ENCODE results near the gene ASCC3. TPM values are rescaled to one million over a fixed set of nuclear protein-coding genes. Genes with fewer than 3 reads are reported as not detected.
"Not testable (repeated sequence)": the region's sequence is repeated elsewhere in the genome, so short reads cannot be mapped to it uniquely, and the experiment has no call there.

ASCC3 gene
- total RNA-seq, 1 donor from 2014 or later: 15.3 TPM

DNA sequence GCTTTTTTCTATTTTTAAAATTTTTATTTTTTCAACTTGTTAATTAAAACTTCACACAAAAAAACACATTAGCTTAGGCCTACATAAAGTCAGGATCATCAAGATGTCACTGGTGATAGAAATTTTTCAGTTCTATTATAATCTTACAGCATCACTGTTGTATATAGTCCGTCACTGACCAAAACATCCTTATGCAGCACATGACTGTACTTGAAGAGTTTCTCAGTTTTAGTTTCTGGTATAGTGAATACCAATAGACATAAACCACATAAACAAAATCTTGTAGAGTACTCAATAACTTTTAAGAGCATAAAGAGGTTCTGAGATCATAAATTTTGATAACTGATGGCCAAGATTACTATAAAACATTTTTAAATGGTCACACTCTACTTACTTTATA is 71.8 kb downstream of the ASCC3 start:
- ATAC-seq: no peak
- DNase-seq (ENCODE audit: low spot score): no peak

DNA sequence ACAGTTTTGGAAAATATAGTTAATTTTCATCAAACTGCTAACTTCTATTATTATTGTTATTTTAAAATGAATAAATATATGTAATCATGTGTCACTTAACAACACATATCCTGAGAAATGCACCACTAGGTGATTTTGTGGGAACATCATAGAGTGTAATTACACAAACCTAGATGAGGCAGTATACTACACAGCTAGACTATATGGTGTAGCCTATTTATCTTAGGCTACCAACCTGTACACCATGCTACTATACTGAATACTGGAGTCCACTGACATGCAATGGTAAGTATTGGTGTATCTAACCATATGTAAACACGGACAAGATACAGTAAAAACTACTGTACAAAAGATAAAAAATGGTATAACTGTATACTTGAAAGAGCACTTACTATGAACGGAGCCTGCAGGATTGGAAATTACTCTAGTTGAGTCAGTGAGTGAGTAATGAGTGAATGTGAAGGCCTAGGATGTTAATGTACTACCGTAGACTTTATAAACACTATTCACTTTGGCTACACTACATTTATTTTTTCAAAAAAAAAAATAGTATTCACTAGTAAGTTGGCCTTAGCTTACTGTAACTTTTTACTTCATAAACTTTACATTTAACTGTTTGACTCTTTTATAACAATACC is 72.4 kb downstream of the ASCC3 start:
- ATAC-seq (no peak), DNase-seq (ENCODE audit: low spot score) (no peak)

DNA sequence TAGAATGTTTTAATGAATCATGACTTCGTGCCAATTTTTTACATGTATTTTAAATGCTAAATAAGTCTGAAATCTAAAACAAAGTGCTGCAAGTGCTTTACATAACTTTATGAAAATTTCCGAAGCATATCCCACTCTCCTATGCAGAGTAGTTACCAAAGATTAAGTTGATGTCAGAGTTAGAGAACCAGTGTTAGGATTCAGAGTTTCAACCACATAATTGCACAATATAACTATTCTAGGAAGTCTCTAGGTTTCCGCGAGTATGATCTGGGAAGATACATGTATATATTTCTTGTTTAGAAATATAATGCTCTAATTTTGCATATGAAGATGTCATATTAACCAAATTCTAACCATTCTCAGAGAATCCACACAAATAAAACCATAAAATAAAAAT is 74.8 kb downstream of the ASCC3 start:
- ATAC-seq (no peak), DNase-seq (ENCODE audit: low spot score) (no peak)

DNA sequence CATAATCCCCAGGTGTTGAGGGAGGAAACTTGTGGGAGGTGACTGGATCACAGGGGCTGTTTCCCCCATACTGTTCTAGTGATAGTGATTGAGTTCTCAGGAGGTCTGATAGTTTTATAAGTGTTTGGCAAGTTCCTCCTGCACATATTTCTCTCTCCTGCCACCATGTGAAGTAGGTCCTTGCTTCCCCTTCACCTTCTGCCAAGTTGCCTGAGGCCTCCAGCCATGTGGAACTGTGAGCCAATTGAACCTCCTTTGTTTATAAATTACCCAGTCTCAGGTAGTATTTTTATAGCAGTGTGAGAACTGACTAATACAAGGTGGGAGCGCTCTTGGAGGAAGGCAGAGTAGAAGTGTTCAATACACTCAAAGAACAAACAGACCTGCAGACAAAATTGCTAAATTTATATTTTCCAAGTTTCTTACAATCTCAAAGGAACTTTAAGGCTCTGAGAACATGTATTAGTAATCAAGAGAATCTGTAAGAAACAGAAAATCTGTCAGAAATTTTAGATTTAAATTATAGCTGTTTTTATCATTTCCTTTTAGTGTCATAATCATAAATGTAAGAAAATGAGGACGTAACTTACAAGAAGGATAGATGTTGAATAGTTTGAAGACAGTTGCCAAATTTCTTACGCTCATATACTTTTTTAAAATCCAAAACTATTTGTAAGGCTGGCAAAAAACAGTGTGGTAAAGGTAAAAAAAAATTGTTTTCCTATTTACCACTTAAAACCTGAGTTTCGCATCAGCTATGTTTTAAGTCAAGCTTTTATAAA is 77.7 kb downstream of the ASCC3 start:
- ATAC-seq: no peak

DNA sequence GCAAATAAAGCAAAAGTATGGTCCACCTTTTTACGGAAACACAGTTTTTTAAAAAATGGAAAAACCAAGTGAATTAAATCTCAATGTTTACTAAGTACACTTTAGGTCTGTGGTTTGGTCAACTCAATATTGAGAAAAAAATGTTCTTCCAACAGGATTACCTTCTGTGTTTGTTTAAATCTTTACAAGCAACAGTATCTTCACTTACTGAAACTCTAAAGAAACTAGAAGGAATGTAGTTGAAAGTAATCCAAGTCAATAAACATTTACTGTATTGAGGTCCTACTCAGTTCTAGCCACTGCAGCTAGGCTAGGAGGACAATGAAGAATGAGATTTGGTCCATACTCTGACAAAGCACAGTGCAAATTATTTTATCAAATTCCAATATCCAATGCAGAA is 80.1 kb downstream of the ASCC3 start:
- no peak for ATAC-seq
- DNase-seq (ENCODE audit: low spot score): no peak

More for the DNA sequence above, 77.7 kb downstream of the ASCC3 start:
- no peak for DNase-seq (ENCODE audit: low spot score)

DNA sequence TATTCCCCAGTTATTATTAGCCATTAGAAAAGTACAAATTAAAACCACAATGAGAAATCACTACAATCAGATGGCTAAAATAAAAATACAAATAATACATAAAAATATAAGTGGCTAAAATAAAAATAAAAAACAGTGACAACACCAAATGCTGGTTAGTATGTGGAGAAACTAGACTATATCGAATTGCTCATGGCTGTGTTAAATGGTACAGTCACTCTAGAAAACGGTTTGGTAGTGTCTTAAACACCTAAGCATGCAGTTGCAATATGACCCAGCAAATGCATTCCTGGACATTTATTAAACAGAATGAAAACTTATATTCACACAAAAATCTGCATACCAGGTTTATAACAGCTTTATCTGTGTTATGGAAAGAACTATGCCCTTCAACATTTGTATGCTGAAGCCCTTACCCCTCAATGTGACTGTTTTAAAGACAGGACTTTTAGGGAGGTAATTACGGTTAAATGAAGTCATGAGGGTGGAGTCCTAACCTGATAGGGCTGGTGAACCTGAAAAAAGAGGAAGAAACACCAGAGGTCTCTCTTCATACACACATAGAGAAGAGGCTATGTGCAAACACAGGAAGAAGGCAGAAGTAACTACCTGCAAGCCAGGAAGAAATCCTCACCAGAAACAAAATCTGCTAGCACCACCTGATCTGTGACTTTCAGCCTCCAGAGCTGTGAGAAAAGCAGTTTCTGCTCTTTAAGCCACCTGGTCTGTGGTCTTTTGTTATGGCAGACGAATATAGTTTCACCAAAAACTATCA is 84.9 kb downstream of the ASCC3 start:
- no peak for ATAC-seq
- no peak for DNase-seq (ENCODE audit: low spot score)

DNA sequence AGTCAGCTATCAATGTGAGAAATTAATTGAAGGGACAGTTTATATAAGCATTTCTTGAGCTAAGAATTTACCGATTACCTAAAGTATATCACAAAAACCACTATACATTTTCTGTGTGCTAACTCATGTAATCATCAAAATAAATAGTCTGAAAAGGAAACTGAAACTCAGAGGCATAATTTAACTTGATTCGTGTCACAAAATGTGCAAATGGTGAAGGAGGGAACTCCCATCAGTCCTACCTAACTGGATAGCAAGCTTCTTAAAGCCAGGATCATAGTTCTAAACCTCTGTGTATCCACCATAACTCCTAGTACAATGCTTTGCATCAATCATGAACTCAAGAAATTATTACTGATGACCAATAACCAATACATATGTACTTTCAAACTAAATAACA is 91.0 kb downstream of the ASCC3 start:
- ATAC-seq (no peak), DNase-seq (ENCODE audit: low spot score) (no peak)

DNA sequence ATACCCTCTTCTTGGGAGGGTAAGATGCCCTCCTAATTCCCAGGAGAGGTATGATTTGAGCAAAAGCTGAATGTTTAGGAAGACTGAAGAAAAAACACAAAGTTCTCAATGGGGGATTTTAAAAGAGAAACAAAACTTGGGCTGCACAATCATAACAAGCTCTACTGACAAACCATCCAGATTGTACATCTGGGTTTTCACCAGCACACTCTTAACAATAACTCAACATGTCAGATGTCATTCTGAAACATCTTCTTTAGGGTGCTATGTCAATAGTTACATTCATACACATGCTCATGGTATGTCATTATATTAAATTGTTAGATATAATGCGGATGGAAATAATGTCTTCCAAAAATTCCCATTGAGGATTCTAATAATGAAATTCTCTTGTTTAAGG is 95.1 kb downstream of the ASCC3 start:
- ATAC-seq (no peak), DNase-seq (ENCODE audit: low spot score) (no peak)

DNA sequence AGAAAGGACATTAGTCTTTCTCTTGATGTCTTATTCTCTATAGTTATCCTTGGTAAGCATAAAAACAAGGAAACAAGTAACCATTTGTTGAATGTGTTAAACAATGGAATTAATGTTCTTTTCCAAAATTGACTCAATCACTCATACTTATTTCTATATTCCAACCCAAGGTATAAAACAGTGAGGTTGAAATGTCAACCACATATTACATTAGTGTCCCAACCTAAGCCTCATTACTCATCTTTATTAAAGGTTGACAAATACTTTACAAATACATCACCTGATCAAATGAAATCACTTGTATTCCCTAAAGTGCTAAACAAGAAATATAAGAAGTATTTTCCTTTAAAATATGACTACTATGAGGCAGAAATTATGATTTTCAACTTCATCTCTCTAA is 100.5 kb downstream of the ASCC3 start:
- ATAC-seq (no peak), DNase-seq (ENCODE audit: low spot score) (no peak)

DNA sequence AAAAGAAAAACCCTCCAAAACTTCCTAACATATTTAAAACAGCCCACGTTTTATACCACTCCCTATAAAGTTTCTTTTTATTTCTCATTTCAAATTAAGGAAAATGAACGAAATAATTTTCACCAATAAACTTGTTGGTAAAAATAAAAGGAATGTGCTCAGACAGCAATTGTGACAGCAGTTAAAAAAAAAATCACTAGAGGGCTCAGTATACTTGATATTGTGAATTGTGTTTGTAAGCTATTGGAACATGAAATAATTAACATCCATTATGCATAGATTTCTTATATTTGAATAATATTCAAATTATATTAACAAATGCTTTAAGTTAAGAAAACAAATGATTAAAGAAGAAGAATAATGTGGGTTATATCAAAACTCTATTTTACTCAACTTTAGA is 105.5 kb downstream of the ASCC3 start:
- ATAC-seq (no peak), DNase-seq (ENCODE audit: low spot score) (no peak)

DNA sequence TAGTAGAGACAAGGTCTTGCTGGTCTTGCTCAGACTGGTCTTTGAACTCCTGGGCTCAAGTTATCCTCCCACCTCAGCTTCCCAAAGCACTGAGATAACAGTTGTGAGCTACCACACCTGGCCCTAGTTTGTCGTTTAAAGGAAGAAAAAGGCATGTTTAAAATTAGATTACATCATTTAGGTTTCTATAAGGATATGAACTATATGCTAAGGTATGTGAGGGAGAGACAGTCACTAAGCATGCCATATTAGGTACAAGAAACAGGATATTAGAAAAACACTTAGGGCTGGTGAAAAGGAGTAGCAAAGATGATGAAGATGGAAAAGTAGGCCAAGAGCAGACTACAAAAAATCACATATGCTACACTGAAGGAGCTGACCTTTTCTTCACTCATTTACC is 106.4 kb downstream of the ASCC3 start:
- no peak for DNase-seq (ENCODE audit: low spot score)
- no peak for ATAC-seq

DNA sequence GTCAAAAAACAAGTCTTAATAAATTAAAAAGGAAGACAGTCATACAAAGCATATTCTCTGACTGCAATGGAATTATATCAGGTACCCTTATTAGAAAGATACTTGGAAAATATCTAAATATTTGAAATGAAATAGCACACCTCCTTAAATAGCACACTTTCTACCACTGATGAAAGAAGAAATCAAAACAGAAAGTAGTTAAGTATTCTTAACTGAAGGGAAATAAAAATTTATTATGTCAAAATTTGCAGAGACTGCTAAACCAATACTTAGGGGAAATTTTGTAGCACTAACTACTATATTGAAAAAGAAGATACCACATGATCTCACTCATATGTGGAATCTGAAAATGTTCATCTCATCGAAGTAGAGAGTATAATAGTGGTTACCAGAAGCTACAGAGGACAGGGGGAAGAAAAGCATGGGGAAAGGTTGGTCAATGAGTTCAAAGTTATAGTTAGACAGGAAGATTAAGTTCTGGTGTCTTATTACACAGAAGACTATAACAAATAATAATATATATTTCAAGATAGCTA is 112.2 kb downstream of the ASCC3 start:
- no peak for ATAC-seq

DNA sequence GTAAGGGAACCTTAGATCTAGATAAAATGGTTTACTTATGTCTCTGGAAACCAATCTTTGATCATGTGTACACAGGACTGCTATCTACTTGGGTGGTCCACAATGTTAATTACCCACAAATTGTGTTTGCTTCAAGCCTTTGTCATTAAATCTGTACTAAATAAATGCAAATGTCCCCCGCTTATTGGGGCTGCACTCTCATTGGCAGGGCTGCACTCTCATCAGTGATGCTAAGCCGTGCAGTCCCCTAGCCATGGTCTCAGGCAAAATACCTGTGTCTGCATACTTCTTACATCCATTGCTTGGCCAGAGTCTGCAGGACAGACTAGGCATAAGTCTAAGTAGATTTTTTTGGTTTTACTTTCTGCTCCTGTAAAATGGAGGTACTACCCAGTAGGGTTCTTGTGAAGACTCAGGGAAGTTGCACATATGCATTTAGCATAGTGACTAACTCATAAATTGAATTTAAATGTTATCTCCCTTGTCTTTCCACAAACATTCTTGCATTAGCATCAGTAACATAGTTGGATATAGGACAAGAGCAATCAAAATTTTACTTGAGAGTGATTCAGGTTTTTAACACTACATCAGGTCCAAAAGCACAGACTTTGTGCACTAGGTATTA is 117.4 kb downstream of the ASCC3 start:
- DNase-seq (ENCODE audit: low spot score) (no peak), ATAC-seq (no peak)

More for the DNA sequence above, 112.2 kb downstream of the ASCC3 start:
- DNase-seq (ENCODE audit: low spot score): no peak

DNA sequence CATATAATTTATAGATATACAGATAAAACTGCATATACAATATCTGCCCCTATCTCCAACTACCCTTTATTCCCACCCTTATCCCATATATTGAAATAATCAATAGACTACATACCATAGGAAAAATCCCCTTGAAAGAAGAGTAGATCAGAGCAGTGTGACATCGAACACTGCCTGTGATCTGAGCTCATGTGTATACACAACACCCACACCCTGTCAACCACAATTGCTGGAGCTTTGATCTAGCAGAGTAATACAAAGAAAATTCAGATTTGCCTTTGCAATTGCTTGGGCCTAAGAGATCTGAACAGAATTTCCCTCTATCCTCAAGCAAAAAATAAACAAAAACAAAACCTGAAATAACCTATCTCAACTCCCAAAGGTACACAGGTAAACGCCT is 119.3 kb downstream of the ASCC3 start:
- DNase-seq (ENCODE audit: low spot score) (no peak), ATAC-seq (no peak)

DNA sequence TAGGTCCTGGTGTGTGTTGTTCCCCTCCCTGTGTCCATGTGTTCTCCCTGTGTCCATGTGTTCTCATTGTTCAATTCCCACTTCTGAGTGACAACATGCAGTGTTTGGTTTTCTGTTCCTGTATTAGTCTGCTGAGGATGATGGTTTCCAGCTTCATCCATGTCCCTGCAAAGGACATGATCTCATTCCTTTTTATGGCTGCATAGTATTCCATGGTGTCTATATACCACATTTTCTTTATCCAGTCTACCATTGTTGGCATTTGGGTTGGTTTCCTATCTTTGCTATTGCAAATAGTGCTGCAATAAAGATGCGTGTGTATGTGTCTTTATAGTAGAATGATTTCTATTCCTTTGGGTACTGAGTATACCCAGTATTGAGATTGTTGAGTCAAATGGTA is 122.7 kb downstream of the ASCC3 start:
- not testable (repeated sequence) for DNase-seq (ENCODE audit: low spot score); ATAC-seq

DNA sequence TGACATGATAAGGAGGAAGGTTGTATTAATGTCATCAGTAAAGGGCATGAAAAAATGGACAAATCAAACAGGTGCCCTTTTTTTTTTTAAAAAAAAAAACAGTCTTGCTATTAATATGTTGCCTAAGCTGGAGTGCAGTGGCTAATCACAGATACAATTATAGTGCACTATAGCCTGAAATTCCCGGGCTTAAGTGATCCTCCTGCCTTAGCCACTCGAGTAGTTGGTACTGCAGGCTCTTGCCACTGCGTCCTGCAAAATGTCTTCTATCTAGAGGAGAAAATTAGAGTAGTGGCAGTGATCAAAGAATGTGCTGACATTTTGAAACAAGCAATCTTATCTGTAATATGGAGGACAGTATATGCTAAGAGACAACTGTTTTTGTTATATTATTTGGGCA is 127.7 kb downstream of the ASCC3 start:
- DNase-seq (ENCODE audit: low spot score): no peak
- ATAC-seq: no peak

DNA sequence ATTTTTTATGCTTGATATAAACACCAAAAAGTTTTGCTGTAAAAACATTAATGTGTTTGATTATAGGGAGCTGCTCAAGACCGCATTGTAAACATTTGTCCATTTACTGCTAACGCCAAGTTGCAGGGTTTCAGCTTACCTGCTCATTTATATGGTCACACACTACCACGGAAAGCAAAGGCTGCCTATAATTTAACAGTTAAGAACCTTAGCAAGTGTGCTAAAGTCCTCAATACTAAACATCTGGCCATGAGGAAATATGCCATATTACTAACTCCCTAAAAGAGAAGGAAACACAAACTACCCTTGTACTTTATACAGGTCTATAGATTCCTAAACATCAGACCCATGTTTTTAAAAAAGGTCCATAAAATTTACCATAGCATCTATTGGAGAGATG is 129.5 kb downstream of the ASCC3 start:
- ATAC-seq (no peak), DNase-seq (ENCODE audit: low spot score) (no peak)

DNA sequence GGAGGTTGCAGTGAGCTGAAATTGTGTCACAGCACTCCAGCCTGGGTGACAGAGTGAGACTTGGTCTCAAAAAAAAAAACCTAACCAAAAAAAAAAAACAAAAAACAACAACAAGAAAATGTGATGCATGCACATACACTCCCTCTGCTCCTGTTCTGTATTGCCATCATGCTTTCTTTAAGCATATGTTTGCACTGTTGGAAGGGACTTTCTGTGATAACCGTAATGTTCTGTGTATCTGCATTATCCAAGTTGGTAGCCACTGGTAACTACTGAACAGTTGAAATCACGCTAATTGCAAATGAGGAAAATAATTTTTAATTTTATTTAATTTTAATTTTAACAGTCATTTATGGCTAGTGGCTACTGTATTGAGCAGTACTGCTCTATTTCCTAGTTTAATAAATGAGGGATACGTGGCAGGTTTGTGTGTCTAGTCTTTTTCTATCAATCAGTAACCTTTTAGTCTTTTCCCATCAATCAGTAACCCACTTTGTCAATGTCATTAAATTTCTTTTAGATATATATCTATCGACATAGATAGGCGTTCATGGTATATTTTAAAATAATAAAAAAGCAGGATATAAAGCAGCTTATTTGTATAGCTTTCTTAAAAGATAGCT is 135.6 kb downstream of the ASCC3 start:
- ATAC-seq: no peak
- no peak for DNase-seq (ENCODE audit: low spot score)

DNA sequence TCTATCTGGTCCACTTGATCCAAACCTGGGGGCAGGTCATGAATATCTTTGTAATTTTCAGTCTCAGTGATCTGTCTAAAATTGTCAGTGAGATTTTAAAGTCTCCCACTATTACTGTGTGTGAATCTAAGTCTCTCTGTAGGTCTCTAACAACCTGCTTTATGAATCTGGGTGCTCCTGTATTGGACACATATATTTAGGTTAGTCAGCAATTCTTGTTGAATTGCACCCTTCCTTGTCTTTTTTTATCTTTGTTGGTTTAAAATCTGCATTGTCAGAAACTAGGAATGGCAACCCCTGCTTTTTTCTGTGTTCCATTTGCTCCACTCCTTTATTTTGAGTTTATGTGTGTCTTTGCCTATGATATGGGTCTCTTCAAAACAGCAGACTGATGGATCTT is 140.7 kb downstream of the ASCC3 start:
- no peak for DNase-seq (ENCODE audit: low spot score)
- ATAC-seq: no peak

DNA sequence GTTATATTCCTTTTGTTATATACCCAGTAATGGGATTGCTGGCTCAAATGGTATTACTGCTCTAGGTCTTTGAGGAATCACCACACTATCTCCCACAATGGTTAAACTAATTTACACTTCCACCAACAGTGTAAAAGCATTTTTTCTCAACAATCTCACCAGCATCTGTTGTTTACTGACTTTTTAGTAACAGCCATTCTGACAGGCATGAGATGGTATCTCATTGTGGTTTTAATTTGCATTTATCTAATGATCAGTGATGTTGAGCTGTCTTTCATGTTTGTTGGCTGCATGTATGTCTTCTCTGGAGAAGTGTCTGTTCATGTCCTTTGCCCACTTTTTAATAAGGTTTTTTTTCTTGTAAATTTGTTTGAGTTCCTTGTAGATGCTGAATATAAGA is 143.4 kb downstream of the ASCC3 start:
- DNase-seq (ENCODE audit: low spot score); ATAC-seq: not testable (repeated sequence)

DNA sequence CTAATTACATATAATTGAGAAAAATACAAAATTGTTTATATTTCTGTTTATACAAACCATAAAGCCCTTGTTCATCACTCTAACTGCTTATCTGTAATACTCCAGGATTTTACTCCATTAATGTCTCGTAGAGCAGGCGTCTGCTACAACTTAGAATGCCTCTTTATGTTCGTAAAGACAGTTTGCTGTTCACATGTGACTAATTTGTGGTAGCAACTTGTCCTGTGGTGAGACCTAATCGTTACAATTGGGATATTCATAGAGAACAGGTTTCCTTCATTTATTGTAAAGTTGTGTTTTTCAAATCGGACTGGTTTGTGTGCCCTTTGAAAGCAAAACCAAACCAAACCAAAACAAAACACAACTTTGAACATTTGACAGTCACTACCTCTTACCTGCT is 149.7 kb downstream of the ASCC3 start:
- ATAC-seq (no peak), DNase-seq (ENCODE audit: low spot score) (no peak)

Measured in left lobe of liver (tissue), 2 donors.